ENCODE results near the gene MED12L.
"Not testable (repeated sequence)": the region's sequence is repeated elsewhere in the genome, so short reads cannot be mapped to it uniquely, and the experiment has no call there.

The MED12L gene

DNA sequence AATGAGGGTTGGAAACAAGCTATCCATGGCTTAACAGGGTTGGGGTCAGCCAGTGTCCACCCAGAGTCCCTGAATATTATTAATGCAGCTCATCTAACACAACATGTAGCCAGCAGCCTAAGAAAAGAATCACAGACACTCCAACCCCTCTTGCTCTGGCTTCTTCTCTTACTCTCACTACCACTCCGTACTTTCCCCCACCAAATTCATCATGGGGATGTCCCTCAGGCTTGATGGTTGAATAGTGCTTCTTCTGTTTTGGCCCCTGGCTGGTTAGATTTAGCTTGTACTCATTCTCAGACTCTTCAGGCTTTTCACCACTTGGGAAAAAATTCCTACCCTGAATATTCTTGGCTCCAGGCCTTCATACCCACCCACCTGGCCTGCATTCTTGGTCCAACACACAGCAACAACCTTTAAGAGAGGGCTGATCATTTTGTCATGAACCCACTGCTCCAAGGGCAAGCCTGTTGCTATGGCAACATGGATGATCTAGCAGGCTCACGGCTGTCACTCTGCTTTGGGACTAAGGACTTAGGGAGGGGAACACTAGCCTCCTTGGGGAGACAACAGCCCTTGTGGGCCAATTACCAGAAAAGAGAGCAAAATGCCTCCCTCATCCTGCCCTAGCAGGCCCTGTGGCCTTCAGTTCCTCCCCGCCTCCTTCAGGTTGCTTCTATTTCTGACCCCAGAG is 9.4 kb upstream of the MED12L start:
- TF ChIP-seq, protein P1, sequence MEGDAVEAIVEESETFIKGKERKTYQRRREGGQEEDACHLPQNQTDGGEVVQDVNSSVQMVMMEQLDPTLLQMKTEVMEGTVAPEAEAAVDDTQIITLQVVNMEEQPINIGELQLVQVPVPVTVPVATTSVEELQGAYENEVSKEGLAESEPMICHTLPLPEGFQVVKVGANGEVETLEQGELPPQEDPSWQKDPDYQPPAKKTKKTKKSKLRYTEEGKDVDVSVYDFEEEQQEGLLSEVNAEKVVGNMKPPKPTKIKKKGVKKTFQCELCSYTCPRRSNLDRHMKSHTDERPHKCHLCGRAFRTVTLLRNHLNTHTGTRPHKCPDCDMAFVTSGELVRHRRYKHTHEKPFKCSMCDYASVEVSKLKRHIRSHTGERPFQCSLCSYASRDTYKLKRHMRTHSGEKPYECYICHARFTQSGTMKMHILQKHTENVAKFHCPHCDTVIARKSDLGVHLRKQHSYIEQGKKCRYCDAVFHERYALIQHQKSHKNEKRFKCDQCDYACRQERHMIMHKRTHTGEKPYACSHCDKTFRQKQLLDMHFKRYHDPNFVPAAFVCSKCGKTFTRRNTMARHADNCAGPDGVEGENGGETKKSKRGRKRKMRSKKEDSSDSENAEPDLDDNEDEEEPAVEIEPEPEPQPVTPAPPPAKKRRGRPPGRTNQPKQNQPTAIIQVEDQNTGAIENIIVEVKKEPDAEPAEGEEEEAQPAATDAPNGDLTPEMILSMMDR (IDR thresholded peaks at IDR 0.05; ENCODE audit: extremely low read depth, insufficient read depth, missing control alignments), result no peak
- in situ Hi-C loops (cut with MboI; ENCODE audit: low pct_unique_long_range_greater_than_20kb, low sequenced_read_pairs, unreplicated experiment), result no loop called here
- DNase-seq (ENCODE audit: low spot score), result no peak

DNA sequence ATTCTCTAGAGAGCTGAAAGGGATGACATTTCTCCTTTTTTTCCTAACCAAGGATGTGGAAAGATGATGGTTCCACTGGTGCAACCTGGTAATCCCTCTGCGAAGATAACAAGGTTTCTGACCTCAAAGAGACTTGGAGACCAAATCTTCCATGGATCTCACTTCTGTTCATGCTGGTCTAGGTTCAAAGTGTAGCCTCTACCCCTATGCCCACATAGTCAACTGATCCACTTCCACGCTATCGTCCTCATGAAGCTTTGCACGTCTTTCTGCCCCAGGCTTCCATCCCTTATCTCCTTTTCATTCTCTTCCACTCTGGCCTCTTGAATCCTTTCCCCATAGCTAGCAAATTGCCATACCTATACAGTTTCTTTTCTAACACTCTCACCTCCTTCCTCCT is 8.8 kb upstream of the MED12L start:
- no peak for DNase-seq (ENCODE audit: low spot score)
- in situ Hi-C loops (cut with MboI; ENCODE audit: low pct_unique_long_range_greater_than_20kb, low sequenced_read_pairs, unreplicated experiment), result no loop called here
- TF ChIP-seq, protein P1 (IDR thresholded peaks at IDR 0.05; ENCODE audit: extremely low read depth, insufficient read depth, missing control alignments), result no peak

DNA sequence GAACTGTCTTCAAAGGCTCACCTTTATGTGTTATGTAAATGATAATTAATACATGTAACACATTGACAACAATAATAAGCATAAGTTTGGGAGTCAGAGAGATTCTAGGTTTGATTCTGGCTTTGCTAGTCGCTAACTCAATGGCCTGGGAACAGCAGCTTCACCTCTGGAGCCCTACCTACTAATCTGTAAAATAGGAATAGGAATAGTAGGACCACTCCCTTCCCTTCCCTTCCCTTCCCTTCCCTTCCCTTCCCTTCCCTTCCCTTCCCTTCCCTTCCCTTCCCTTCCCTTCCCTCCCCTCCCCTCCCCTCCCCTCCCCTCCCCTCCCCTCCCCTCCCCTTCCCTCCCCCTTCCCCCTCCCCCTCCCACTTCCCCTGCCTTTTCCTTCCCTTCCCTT is 4.4 kb upstream of the MED12L start:
- in situ Hi-C loops (cut with MboI; ENCODE audit: low pct_unique_long_range_greater_than_20kb, low sequenced_read_pairs, unreplicated experiment); DNase-seq (ENCODE audit: low spot score): not testable (repeated sequence)

DNA sequence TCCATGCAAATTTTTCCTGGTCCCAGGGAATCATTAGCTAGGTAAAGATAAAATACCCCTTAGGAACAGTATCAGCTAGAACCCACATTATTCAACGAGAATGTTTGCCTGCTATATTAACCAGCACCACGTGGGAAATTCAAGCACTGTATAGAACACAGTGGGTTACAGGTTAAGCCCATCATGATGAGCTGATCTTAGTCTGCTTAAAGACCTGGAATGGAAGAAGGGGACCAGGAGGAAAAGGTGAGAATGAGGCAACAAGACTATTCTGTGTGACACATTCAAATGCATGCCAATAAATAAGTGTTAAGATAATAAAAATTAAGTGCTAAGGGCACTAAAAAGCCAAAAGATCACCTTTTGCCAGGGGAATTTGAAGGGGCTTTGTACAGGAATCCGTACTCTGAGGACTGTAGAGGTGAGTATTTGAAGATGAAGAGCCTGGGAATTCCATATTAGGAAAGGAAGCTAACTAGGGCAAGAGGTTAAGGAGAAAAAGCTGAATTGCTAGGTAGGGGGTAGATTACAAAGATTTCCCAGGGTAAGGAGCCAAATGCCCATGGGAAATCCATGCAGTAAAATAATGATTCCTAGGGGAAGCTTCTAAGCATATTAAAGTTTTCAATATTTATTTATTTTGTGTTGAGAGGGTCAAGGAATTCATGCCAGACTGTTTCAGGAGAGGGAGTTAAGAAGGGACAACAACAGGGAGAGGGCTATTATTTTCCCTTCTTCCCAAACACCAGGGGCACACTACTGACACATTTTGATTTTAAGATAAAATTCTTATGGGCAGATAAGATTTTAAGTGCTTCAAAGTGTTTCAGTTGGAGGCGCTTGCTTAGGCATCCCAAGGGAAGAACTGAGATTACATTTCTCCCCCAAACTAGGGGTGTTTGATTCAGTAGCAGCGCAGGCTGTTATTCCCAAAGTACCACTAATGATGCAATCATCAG is 2.3 kb upstream of the MED12L start:
- TF ChIP-seq, protein P1 (IDR thresholded peaks at IDR 0.05; ENCODE audit: extremely low read depth, insufficient read depth, missing control alignments), result no peak
- DNase-seq (ENCODE audit: low spot score), result no peak
- in situ Hi-C loops (cut with MboI; ENCODE audit: low pct_unique_long_range_greater_than_20kb, low sequenced_read_pairs, unreplicated experiment), result no loop called here

DNA sequence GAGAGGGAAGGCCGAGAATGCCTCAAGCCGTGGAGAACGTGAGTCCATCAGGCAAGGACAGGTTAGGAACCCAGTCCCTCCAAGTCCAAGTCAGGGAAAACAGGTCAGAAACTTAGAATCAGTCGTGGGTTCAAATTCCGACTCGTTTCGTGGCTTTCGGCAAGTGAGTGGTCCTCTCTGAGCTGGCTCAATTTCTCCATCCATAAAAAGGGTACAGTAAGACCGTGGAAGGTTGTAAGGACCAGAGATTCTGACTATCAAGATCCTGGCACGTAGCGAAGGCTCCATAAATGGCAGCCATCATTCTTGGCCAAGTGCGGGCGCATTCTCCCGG is 604 bp upstream of the MED12L start:
- TF ChIP-seq, protein P1 (IDR thresholded peaks at IDR 0.05; ENCODE audit: extremely low read depth, insufficient read depth, missing control alignments), result no peak
- in situ Hi-C loops (cut with MboI; ENCODE audit: low pct_unique_long_range_greater_than_20kb, low sequenced_read_pairs, unreplicated experiment), result no loop called here
- DNase-seq (ENCODE audit: low spot score), result peak; percentile 31

DNA sequence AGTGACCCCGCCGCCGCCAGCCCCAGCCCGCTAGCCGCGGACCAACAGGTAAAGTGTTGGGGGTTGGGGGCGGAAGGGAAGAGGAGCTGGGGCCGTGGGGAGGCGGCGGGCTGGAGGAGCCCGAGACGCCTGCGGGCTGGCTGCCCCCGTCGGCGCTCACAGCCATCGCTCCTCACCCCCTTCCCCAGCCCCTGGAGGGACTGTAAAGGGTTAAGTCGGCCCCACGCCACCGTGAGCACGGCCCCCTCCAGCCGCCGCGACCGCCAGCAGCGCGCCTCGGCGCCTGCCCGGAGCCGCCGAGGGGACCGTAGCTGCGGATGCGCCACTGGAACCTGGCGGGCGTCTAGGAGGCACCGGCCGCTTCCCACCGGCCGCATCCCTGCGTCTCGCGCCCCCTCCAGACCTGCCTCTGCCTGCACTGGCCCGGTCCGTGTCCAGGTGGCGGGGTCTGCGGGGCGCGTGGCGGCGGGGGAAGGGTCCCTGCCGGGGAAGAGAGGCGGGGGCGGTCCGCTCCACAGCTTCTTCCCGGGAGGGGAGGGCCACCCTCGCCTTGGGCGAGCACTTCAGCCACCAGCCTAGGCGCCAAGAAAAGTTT is 522 bp downstream of the MED12L start:
- TF ChIP-seq, protein P1 (IDR thresholded peaks at IDR 0.05; ENCODE audit: extremely low read depth, insufficient read depth, missing control alignments), result no peak
- in situ Hi-C loops (cut with MboI; ENCODE audit: low pct_unique_long_range_greater_than_20kb, low sequenced_read_pairs, unreplicated experiment), result no loop called here
- DNase-seq (ENCODE audit: low spot score), result peak; percentile 64

All from GM13977 (cell line).